ES-I3 (cell line): ENCODE data around the gene APLP1.
"Not testable (repeated sequence)": the region's sequence is repeated elsewhere in the genome, so short reads cannot be mapped to it uniquely, and the experiment has no call there.

ENCODE experiments used
- H3K36me3 ChIP-seq: 2 replicates; pipeline ENCODE4 v1.6.1; 2013; ENCODE audit warnings: mild to moderate bottlenecking, low read length, control low read depth, moderate library complexity; ENCODE audit not compliant: insufficient read depth
- H3K4me1 ChIP-seq: 2 replicates; pipeline ENCODE4 v1.6.1; 2013; ENCODE audit warnings: mild to moderate bottlenecking, control low read depth, low read length; ENCODE audit not compliant: insufficient read depth
- H3K9ac ChIP-seq: 2 replicates; pipeline ENCODE4 v1.6.1; 2013; ENCODE audit warnings: low read depth, mild to moderate bottlenecking, low read length, moderate library complexity
- H3K9me3 ChIP-seq: 2 replicates; pipeline ENCODE4 v1.6.1; 2013; ENCODE audit warnings: mild to moderate bottlenecking, low read length, moderate library complexity; ENCODE audit not compliant: control insufficient read depth, insufficient read depth

The APLP1 gene

GRCh38 chr19:35868172-35868822 lies at the start of gene APLP1:
APLP1 (plus strand) TSS chr19:35868574; CDS start chr19:35868637, 63 bp downstream.
- H3K4me1 ChIP-seq, result no peaks in the 10 kb centered on the region; the same call in 1 of the 2 replicates
- peak within 1 kb of the TSS; percentile 54; the same call in 1 of the 2 replicates for H3K9ac ChIP-seq
- H3K36me3 ChIP-seq, result no peaks in the 10 kb centered on the region
- no peaks in the 10 kb centered on the region for H3K9me3 ChIP-seq

GRCh38 chr19:35822579-35822978 lies 45.8 kb upstream of the APLP1 start:
- H3K9me3 ChIP-seq, result no peaks in the 10 kb centered on the region
- H3K36me3 ChIP-seq, result no peaks in the 10 kb centered on the region
- H3K4me1 ChIP-seq, result 0 out of 2 replicates have a peak, but pooled peaks cover 2% of the 10 kb centered on the region
- no peak overlapping the region for H3K9ac ChIP-seq

- Histone ChIP-seq H3K36me3 (no peaks in the 10 kb centered on the region), H3K9ac (no peak overlapping the region)
Observed at GRCh38 chr19:35824150-35824549, 44.2 kb upstream of the APLP1 start.

GRCh38 chr19:35828692-35829301 lies 39.6 kb upstream of the APLP1 start:
- Histone ChIP-seq H3K9me3 (no peaks in the 10 kb centered on the region), H3K9ac (no peak overlapping the region), H3K36me3 (no peaks in the 10 kb centered on the region), H3K4me1 (no peaks in the 10 kb centered on the region)

More at GRCh38 chr19:35824150-35824549, 44.2 kb upstream of the APLP1 start:
- Histone ChIP-seq H3K4me1 (0 out of 2 replicates have a peak, but pooled peaks cover 2% of the 10 kb centered on the region), H3K9me3 (no peaks in the 10 kb centered on the region)

GRCh38 chr19:35830986-35831385 lies 37.4 kb upstream of the APLP1 start:
- Histone ChIP-seq H3K9ac (no peak overlapping the region), H3K36me3 (no peaks in the 10 kb centered on the region), H3K4me1 (no peaks in the 10 kb centered on the region), H3K9me3 (no peaks in the 10 kb centered on the region)

- Histone ChIP-seq H3K9ac (no peak overlapping the region), H3K9me3 (no peaks in the 10 kb centered on the region), H3K36me3 (no peaks in the 10 kb centered on the region), H3K4me1 (no peaks in the 10 kb centered on the region)
Observed at GRCh38 chr19:35832054-35832453, 36.3 kb upstream of the APLP1 start.

- no peaks in the 10 kb centered on the region for H3K4me1 ChIP-seq
- H3K36me3 ChIP-seq, result no peaks in the 10 kb centered on the region
- H3K9ac ChIP-seq, result no peak overlapping the region
- H3K9me3 ChIP-seq, result no peaks in the 10 kb centered on the region; the same call in 1 of the 2 replicates
Observed at GRCh38 chr19:35833972-35834371, 34.4 kb upstream of the APLP1 start.

GRCh38 chr19:35836096-35836495 lies 32.3 kb upstream of the APLP1 start:
- H3K9me3 ChIP-seq, H3K36me3 ChIP-seq, H3K4me1 ChIP-seq: not testable (repeated sequence)

GRCh38 chr19:35841961-35842595 lies 26.3 kb upstream of the APLP1 start:
- Histone ChIP-seq H3K36me3 (no peaks in the 10 kb centered on the region), H3K9me3 (no peaks in the 10 kb centered on the region; the same call in 1 of the 2 replicates), H3K9ac (no peak overlapping the region), H3K4me1 (no peaks in the 10 kb centered on the region; the same call in 1 of the 2 replicates)

More at GRCh38 chr19:35836096-35836495, 32.3 kb upstream of the APLP1 start:
- not testable (repeated sequence) for H3K9ac ChIP-seq

GRCh38 chr19:35842666-35843272 lies 25.6 kb upstream of the APLP1 start:
- H3K9me3 ChIP-seq, result no peaks in the 10 kb centered on the region; the same call in 1 of the 2 replicates
- no peak overlapping the region for H3K9ac ChIP-seq
- no peaks in the 10 kb centered on the region; the same call in 1 of the 2 replicates for H3K4me1 ChIP-seq
- H3K36me3 ChIP-seq, result no peaks in the 10 kb centered on the region

GRCh38 chr19:35843676-35844481 lies 24.5 kb upstream of the APLP1 start:
- Histone ChIP-seq H3K9ac (no peak overlapping the region), H3K4me1 (no peaks in the 10 kb centered on the region; the same call in 1 of the 2 replicates), H3K36me3 (no peaks in the 10 kb centered on the region)

GRCh38 chr19:35844482-35845214 lies 23.7 kb upstream of the APLP1 start:
- Histone ChIP-seq H3K9ac (peak overlapping the region; percentile 33; the same call in 1 of the 2 replicates), H3K9me3 (no peaks in the 10 kb centered on the region), H3K36me3 (no peaks in the 10 kb centered on the region), H3K4me1 (no peaks in the 10 kb centered on the region; the same call in 1 of the 2 replicates)

More at GRCh38 chr19:35843676-35844481, 24.5 kb upstream of the APLP1 start:
- no peaks in the 10 kb centered on the region; the same call in 1 of the 2 replicates for H3K9me3 ChIP-seq
